ENCODE measurements around the gene TMEM171. TPM values are rescaled to one million over a fixed set of nuclear protein-coding genes. Genes with fewer than 3 reads are reported as not detected.

TMEM171 gene
- total RNA-seq, 1 donor from 2014 or later, result not detected

DNA sequence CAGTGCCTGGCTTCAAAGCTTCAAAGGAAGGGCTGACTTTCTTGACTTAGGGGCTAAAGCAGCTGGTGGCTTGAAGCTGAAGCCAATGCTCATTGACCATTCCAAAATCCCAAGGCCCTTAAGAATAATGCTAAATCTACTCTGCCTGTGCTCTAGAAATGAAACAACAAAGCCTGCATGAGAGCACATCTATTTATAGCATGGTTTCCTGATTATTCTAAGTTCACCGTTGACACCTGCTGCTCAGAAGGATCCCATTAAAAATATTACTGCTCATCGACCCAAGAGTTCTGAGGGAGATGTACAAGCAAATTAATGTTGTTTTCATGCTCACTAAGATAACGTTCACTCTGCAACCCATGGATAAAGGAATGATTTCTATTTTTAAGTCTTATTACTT, 59.4 kb downstream of the TMEM171 start:
- DNase-seq (ENCODE audit: low spot score), result no peak
- intact Hi-C loops (cut with DNase I), result no loop called here

DNA sequence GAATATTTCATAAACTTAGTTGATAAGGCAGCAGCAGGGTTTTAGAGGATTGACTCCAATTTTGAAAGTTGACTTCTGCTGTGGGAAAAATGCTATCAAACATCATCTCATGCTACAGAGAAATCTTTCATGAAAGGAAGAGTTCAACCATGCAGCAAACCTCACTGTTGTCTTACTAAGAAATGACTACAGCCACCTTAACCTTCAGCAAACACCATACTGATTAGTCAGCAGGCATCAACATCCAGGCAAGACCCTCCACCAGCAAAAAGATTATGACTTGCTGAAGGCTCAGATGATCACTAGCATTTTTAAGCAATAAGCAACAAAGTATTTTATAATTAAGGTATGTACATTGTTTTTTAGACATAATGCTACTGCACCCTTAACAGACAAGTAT, 60.2 kb downstream of the TMEM171 start:
- DNase-seq (ENCODE audit: low spot score), result no peak
- intact Hi-C loops (cut with DNase I), result no loop called here

Other genes starting within 250 kb of the TMEM171 start
- gene FCHO2, start 164.5 kb upstream of the TMEM171 start, total RNA-seq, result 15.5 TPM
- gene TMEM174, start 52.6 kb downstream of the TMEM171 start, total RNA-seq, result not detected

Data from cardiac septum (tissue), 1 donor.